Measurements from ENCODE around the gene NXPH3.

GRCh38 chr17:49616086-49616485 lies 40.4 kb downstream of the NXPH3 start:
- TF ChIP-seq ZBTB11 (tag by site-specific recombination; conservative IDR thresholded peaks at IDR 0.05; ENCODE audit: low read depth) (no peak), ZNF776 (tag by site-specific recombination; IDR thresholded peaks at IDR 0.05; ENCODE audit: borderline replicate concordance) (no peak), ZNF623 (tag by site-specific recombination; IDR thresholded peaks at IDR 0.05) (no peak), KLF10 (tag by site-specific recombination; IDR thresholded peaks at IDR 0.05) (no peak), ZNF664 (tag by site-specific recombination; IDR thresholded peaks at IDR 0.05) (no peak), CTCF (tag by site-specific recombination; IDR thresholded peaks at IDR 0.05) (no peak), TSHZ1 (tag by site-specific recombination; IDR thresholded peaks at IDR 0.05; ENCODE audit: borderline replicate concordance) (no peak), ZNF18 (tag by site-specific recombination; IDR thresholded peaks at IDR 0.05) (no peak), PBX3 (CRISPR knock-in tag; IDR thresholded peaks at IDR 0.05) (no peak), IKZF3 (tag by site-specific recombination; IDR thresholded peaks at IDR 0.05) (no peak), ZNF350 (tag by site-specific recombination; IDR thresholded peaks at IDR 0.05) (no peak), ZNF24 (tag by site-specific recombination; IDR thresholded peaks at IDR 0.05) (no peak), ZBTB1 (tag by site-specific recombination; IDR thresholded peaks at IDR 0.05) (no peak)
